ENCODE measurements around the gene NT5C2.
"Not testable (repeated sequence)": the region's sequence is repeated elsewhere in the genome, so short reads cannot be mapped to it uniquely, and the experiment has no call there.

NT5C2 gene

GRCh38 chr10:103199488-103199887 lies 6.4 kb upstream of the NT5C2 start:
- DNase-seq (ENCODE audit: low spot score), result no peak

DNA sequence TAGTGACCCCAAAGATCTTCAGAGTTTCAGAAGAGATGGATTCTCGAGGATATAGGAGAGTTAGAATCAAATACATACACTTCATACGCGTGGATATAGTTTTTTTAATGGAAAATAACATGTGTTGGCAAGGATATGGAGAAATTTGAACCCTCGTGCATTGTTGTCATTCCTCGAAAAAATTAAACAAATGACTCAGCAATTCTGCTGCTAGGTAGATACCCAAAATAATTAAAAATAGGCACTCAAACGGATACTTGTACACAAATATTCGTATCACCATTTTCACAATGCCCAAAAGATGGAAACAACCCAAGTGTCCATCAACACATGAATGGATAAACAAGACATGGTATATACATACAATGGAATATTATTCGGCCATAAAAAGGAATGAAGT lies 5.6 kb upstream of the NT5C2 start:
- DNase-seq (ENCODE audit: low spot score), result no peak

GRCh38 chr10:103197903-103198302 lies 4.8 kb upstream of the NT5C2 start:
- DNase-seq (ENCODE audit: low spot score), result no peak

GRCh38 chr10:103197174-103197573 lies 4.1 kb upstream of the NT5C2 start:
- peak; percentile 63 for DNase-seq (ENCODE audit: low spot score)

DNA sequence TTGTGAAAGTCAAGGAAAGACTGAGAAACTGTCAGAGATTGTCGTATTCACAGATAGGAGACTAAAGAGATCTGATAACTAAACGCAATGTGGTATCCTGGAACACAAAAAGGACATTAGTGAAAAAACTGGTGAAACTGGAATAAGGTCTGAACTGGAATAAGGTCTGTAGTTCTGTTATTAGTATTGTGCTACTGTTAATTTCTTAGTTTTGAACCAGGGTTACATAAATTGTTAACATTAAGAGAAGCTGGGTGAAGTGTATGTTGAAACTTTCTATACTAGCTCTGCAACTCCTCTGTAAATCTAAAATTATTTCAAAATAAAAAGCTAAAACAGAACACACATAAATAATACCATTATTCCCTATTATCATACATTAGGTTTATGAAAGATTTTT lies 3.4 kb upstream of the NT5C2 start:
- DNase-seq (ENCODE audit: low spot score), result no peak

DNA sequence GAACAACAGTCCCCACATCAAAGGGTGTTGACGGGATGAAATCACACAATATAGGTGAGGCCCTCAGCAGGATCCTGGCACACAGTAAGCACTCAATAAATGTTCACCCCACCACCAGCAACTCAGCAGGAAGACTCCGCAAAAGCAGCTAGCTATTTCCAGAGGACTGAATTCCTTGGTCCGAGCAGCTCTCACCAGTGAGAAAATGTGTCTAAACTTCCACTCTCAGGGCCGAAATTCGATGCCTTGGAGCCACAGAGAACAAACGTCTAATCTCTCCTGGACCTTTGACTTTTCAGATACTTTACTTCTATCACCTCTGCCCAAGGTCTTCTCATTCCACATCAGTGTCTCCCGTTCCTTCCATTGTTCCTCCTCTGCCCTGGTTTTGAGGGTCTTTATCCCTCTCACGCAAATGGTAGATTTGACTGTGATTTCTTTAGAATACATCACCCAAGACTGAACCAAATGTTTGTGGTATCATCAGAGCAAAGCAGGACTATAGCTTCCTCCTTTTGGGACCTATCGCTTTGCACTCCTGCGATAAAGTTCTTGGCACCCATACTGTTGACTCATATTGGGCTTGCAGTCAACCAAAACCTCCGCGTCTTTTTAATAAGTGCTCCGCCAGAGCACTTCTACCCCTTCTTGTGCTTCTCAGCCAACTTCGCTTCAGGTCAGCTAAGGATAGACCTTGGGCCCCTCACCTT lies 903 bp upstream of the NT5C2 start:
- DNase-seq (ENCODE audit: low spot score), result peak; percentile 45

GRCh38 chr10:103192451-103193106 lies 493 bp downstream of the NT5C2 start:
- peak; percentile 76 for DNase-seq (ENCODE audit: low spot score)

GRCh38 chr10:103192089-103192450 lies 1.0 kb downstream of the NT5C2 start:
- no peak for DNase-seq (ENCODE audit: low spot score)

DNA sequence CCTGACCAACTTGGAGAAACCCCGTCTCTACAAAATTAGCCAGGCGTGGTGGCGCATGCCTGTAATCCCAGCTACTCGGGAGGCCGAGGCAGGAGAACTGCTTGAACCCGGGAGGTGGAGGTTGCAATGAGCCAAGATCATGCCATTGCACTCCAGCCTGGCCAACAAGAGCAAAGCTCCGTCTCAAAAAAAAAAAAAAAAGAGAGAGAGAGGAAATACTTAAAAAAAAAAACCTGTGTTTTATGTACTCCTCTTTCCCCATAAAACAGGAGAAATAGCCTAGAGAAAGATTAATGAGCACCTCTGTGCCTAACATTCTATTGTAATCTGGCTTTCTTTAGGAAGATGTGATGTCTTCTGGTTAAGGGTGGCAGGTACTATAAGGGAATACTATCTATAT lies 1.9 kb downstream of the NT5C2 start:
- DNase-seq (ENCODE audit: low spot score), result not testable (repeated sequence)

DNA sequence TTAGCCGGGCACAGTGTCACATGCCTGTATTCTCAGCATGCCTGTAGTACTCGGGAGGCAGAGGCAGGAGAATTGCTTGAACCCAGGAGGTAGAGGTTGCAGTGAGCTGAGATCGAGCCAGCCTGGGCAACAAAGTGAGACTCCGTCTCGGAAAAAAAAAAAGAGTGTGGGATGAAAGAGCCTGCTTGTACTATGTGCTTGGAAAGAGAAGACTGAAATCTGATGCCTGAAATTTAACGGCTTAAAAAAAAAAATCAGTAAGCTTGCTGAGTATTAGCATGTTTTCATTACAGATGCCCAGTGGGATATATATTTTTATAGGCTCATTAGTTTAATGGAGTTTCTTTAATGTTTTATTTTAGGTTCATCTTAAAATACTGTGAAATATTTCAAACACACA lies 4.2 kb downstream of the NT5C2 start:
- DNase-seq (ENCODE audit: low spot score), result no peak

GRCh38 chr10:103186128-103186527 lies 6.9 kb downstream of the NT5C2 start:
- DNase-seq (ENCODE audit: low spot score), result no peak

- no peak for DNase-seq (ENCODE audit: low spot score)
These were observed 8.5 kb downstream of the NT5C2 start for GRCh38 chr10:103184615-103185014.

DNA sequence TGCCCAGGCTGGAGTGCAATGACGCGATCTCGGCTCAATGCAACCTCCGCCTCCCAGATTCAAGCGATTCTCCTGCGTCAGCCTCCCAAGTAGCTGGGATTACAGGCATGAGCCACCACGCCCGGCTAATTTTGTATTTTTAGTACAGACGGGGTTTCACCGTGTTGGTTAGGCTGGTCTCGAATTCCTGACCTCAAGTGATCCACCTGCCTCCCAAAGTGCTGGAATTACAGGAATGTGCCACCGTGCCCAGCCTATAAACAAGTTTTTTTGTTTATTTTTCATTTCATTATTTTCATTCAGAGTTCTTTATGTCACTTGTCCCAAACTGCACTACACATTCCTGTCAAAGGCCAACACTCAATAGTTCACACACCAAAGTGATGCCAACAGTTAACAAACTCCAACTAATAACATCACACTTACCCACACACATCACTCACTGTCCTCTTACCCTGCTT lies 9.1 kb downstream of the NT5C2 start:
- DNase-seq (ENCODE audit: low spot score), result not testable (repeated sequence)

GRCh38 chr10:103181244-103181643 lies 11.8 kb downstream of the NT5C2 start:
- no peak for DNase-seq (ENCODE audit: low spot score)

GRCh38 chr10:103180491-103180890 lies 12.6 kb downstream of the NT5C2 start:
- no peak for DNase-seq (ENCODE audit: low spot score)

- DNase-seq (ENCODE audit: low spot score), result no peak
These were observed 15.9 kb downstream of the NT5C2 start for GRCh38 chr10:103177123-103177522.

GRCh38 chr10:103175580-103176285 lies 17.3 kb downstream of the NT5C2 start:
- no peak for DNase-seq (ENCODE audit: low spot score)

- DNase-seq (ENCODE audit: low spot score), result not testable (repeated sequence)
These were observed 18.7 kb downstream of the NT5C2 start for GRCh38 chr10:103174324-103174723.

- DNase-seq (ENCODE audit: low spot score), result no peak
These were observed 21.8 kb downstream of the NT5C2 start for GRCh38 chr10:103171278-103171677.

GRCh38 chr10:103168438-103168837 lies 24.6 kb downstream of the NT5C2 start:
- DNase-seq (ENCODE audit: low spot score), result no peak

DNA sequence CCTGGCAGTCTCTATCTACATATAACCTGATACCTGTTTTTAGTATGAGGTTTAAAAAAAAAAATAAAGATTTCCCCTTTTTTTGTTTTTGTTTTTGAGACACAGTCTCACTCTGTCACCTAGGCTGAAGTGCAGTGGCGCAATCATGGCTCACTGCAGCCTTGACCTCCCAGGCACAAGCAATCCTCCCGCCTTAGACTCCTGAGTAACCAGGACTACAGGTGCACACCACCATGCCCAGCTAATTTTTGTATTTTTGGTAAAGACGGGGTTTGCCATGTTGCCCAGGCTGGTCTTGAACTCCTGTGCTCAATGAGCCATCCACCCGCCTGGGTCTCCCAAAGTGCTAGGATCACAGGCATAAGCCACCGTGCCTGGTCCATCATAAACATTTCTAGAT lies 25.5 kb downstream of the NT5C2 start:
- not testable (repeated sequence) for DNase-seq (ENCODE audit: low spot score)

DNA sequence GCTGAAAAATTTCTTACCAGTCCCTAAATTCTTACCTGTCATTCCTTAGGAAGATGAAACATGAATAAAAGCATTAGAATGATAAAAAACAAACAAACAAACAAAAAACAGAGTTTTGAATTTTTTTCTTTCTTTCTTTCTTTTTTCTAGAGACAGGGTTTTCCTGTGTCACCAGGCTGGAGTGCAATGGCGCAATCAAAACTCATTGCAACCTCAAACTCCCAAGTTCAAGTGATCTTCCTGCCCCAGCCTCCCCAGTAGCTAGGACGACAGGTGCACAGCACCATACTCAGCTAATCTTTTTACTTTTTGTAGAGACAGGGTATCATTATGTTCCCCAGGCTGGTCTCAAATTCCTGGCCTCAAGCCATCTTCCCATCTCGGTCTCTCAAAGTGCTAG lies 26.5 kb downstream of the NT5C2 start:
- no peak for DNase-seq (ENCODE audit: low spot score)

GRCh38 chr10:103163766-103164403 lies 29.2 kb downstream of the NT5C2 start:
- not testable (repeated sequence) for DNase-seq (ENCODE audit: low spot score)

All from cerebellar cortex (tissue), 1 donor.